Ramos (cell line): ENCODE results near the gene KIF1A.
"Not testable (repeated sequence)": the region's sequence is repeated elsewhere in the genome, so short reads cannot be mapped to it uniquely, and the experiment has no call there.

Experiments
- in situ Hi-C: fragments of 300-500 bp; cut with MboI; formaldehyde crosslinking; loops from one replicate; pipeline ENCODE4 v1.14.3; 2022; ENCODE audit warnings: low sequenced_read_pairs; ENCODE audit not compliant: unreplicated experiment

The KIF1A gene

GRCh38 chr2:240789051-240789453 lies 31.0 kb downstream of the KIF1A start:
- in situ Hi-C loops, result no loop called here

GRCh38 chr2:240788482-240788881 lies 31.5 kb downstream of the KIF1A start:
- in situ Hi-C loops, result no loop called here

- in situ Hi-C loops, result no loop called here
Observed at GRCh38 chr2:240787521-240788472, 32.2 kb downstream of the KIF1A start.

- in situ Hi-C loops, result no loop called here
Observed at GRCh38 chr2:240786871-240787311, 33.1 kb downstream of the KIF1A start.

GRCh38 chr2:240786355-240786841 lies 33.6 kb downstream of the KIF1A start:
- in situ Hi-C loops, result no loop called here

- in situ Hi-C loops, result no loop called here
Observed at GRCh38 chr2:240785424-240786335, 34.3 kb downstream of the KIF1A start.

- in situ Hi-C loops, result no loop called here
Observed at GRCh38 chr2:240784629-240785423, 35.2 kb downstream of the KIF1A start.

GRCh38 chr2:240783819-240784621 lies 36.0 kb downstream of the KIF1A start:
- in situ Hi-C loops, result no loop called here

GRCh38 chr2:240782886-240783818 lies 36.9 kb downstream of the KIF1A start:
- in situ Hi-C loops, result no loop called here

GRCh38 chr2:240782221-240782885 lies 37.7 kb downstream of the KIF1A start:
- in situ Hi-C loops, result no loop called here

GRCh38 chr2:240781471-240782220 lies 38.4 kb downstream of the KIF1A start:
- in situ Hi-C loops, result no loop called here

GRCh38 chr2:240780023-240780700 lies 39.9 kb downstream of the KIF1A start:
- in situ Hi-C loops, result no loop called here

GRCh38 chr2:240779250-240779832 lies 40.7 kb downstream of the KIF1A start:
- in situ Hi-C loops, result not testable (repeated sequence)

- in situ Hi-C loops, result no loop called here
Observed at GRCh38 chr2:240778426-240778825, 41.6 kb downstream of the KIF1A start.

- in situ Hi-C loops, result no loop called here
Observed at GRCh38 chr2:240777456-240778212, 42.4 kb downstream of the KIF1A start.
